Activated T-cell treated with anti-CD3 and anti-CD28 coated beads for 1 hour (primary cell): Measurements from ENCODE around the gene CMTM5.

ENCODE experiments used
- DNase-seq: peaks from one replicate; pipeline ENCODE4 v3.0.0-alpha.2; 2020; ENCODE audit warnings: low read depth

Gene CMTM5, protein sequence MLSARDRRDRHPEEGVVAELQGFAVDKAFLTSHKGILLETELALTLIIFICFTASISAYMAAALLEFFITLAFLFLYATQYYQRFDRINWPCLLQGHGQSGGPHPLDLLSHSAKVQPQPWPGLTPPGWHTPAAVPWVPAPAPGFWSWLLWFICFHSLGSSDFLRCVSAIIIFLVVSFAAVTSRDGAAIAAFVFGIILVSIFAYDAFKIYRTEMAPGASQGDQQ

DNA sequence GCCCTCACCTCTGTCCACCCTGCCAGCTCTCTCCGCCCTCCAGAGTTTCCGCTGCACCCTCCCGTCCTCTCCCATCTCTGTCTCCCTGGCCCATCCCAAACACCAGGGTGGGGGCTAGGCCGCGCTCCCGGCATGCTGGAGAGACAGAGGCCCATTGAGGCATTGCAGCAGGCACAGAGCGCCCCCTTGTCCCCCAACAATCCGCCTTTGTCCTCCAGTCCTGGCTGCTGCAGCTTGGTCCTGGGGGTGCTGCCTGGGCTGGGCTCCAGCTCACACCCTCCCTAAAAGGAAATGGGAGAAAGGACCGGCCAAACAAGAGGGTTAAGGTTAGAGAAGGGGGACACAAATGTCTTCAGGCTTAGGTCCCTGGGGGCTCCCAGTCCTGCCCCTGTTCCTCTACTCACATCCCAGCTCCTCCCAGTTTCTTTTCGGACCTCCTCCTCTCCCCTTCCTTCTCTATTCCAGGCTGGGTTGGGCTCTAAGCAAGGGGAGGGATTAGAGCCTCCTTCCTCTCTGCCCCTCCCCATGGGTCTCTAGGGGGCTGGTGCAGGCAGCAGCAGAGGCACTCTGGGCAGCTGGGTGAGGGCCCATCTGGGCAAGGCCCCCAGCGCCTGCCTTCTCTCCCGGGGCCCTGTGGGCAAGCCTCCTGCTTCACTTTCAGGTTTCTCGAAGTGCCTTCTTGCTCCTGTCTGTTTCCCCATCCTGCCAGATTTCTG lies at the start of gene CMTM5:
Gene CMTM5, plus strand, starts transcription at position 565 of the 716 bp plus-strand sequence. CDS start 206 bp downstream, outside the sequence.
- no peak for DNase-seq

DNA sequence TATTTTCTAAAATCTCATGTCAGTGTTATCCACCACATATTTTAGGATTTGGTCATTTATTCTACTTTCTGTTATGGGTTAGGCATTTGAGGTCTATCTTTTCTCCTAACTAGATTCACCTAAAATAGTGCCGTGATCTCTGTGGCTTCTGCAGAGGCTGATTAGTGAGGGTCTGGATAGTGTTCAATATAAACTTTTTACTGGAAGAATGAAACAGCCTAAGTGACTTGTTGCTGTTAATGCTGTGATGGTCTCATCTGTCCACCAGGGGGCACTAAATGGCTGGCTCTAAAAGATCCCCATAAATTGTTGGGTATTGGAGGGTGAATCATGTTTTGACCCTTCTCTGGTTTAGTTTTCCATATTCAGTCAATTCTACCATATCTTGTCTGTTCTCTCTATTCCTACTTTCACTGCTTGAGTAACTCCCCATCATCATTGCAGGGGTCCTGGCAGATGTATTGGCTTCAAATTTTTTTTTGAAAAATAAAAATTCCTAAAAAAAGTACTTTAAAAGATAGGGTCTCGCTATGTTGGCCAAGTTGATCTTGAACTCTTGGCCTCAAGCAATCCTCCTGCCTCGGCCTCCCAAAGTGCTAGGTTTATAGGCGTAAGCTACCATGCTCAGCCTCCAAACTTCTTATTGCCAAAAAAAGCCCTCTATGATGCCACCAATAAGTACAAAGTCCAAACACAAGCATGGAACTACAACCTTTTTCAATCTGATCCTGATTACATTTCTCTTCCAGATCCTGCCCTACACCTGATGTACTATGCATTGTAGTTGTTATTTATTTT lies 48.7 kb upstream of the CMTM5 start:
- peak; percentile 52 for DNase-seq

- DNase-seq = no peak
Observed at GRCh38 chr14:23335623-23336022, 41.2 kb upstream of the CMTM5 start.

GRCh38 chr14:23339506-23340268 lies 37.2 kb upstream of the CMTM5 start:
- DNase-seq = no peak

DNA sequence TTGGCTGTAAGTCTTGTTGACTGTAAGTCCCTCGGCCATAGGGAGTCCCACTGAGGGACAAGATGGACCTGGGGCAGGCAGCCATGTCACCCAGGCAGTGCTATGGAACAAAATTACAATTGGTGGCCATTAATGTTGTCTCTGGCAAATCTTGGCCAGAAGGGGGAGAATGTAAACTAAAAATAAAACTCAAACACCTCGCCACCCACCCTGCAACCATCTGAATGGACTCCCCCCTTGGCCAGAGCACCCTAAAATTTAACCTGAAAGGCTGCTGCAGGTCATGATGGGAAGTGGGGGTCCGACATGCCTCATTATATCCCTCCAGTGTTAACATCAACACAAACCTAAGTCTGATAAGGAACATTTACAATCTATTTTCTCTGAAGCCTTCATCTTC lies 32.4 kb upstream of the CMTM5 start:
- no peak for DNase-seq

DNA sequence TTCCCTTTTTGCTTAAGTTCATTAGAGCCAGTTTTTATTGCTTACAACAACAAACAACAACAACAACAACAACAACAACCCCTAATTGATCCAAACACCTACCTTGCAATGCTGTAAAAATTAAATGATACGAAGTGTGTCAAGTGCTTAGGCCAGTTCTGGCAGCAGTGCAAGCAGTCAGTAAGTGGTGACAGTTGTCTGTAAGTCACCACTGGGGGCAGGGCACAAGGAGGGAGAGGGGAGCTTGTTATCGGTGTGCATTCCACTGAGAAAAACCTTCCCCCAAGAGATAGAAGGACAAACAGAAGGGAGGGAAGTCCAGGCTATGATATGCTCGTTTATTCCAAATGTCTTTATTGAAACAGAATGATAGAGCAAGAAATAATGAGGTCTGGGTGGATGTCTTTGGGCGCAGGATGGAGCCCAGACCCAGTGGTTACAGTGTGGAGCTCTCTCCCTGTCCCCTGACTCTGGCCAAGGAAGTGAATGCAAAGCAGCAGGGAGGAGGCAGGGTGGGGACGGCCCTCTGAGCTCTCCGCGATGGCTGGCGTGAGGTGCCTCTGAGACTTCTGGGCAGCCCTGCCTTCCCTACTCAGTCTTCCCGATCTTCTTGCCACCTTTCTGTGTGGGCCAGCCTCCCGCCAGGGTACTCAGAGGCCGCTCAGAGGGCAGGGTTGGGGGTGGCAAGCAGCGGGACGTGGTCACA lies 30.7 kb upstream of the CMTM5 start:
- DNase-seq = no peak

GRCh38 chr14:23346693-23347405 lies 30.0 kb upstream of the CMTM5 start:
- DNase-seq = no peak

DNA sequence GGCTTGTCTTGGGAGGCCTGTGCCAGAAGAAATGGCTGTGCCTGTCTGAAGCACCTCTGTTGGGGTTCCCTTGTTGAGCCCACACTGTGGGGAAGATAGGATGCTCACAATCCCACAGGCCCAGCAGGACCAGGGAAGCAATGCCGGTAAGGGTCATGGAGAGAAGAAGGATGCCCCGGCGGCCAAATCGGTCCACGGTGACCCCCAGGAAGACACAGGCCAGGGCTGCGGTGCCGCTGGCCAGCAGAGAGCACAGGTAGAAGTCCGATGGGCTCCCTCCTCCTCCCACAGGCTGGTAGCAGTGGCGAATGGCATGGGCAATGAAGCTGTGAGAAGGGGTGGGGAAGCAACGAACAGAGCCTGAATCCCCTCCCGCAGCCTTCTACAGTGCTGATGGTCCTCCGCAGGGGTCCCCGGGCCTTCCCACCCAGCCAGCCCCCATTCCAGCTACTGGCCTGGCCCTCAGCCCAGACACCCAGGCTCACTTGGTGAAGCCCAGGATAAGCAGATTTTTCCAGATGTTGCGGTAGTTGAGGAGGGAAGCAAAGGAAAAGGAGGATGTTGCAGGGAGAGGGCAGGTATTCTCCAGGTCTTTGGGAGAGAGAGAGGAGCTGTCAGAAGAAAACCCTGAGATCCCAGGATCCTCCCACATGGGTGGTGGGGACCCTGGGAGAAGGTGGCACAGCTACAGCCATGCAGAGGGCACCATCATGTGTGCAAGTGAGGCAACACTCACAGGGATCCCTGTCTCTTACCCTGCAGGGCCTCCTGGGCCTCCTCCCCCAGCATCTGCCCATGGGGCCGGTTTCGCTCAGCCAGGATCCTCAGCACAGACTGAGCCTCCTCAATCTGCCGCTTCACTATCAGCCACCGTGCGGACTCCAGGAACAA lies 29.2 kb upstream of the CMTM5 start:
- DNase-seq = no peak

- DNase-seq = no peak
Observed at GRCh38 chr14:23348297-23348655, 28.6 kb upstream of the CMTM5 start.

DNA sequence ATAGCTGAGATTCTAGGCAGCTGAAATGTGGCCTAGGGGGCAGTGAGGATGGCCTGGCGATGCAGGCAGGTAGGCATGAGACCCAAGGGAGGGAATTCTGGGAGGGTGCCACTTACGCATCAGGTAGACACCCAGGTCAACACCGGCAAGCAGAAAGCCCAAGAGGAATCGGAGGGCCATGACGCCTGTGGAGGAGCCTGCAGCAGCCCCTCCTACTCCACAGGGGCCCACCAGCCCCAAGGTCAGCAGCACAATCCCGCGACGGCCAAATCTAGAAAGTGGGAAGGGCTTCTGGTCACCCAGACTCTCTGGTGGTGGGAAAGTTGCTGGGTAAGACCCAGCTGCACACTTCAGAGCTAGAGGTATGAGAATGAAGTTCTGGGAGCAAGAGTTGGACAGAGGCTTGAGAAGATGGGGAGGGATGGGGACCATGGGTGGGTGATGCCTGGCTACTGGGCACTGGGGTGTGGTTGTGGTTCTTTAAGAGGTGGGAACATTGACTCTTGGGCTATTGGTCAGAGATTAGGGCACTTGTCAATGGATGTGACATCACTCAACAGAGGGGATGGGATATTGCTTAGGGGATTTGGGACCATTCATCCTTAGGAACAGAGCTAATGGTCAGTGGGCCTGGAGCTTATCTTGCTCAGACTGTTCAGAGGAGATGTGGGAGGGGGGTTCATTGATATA lies 27.5 kb upstream of the CMTM5 start:
- DNase-seq = no peak

GRCh38 chr14:23351681-23352505 lies 25.0 kb upstream of the CMTM5 start:
- DNase-seq = no peak

DNA sequence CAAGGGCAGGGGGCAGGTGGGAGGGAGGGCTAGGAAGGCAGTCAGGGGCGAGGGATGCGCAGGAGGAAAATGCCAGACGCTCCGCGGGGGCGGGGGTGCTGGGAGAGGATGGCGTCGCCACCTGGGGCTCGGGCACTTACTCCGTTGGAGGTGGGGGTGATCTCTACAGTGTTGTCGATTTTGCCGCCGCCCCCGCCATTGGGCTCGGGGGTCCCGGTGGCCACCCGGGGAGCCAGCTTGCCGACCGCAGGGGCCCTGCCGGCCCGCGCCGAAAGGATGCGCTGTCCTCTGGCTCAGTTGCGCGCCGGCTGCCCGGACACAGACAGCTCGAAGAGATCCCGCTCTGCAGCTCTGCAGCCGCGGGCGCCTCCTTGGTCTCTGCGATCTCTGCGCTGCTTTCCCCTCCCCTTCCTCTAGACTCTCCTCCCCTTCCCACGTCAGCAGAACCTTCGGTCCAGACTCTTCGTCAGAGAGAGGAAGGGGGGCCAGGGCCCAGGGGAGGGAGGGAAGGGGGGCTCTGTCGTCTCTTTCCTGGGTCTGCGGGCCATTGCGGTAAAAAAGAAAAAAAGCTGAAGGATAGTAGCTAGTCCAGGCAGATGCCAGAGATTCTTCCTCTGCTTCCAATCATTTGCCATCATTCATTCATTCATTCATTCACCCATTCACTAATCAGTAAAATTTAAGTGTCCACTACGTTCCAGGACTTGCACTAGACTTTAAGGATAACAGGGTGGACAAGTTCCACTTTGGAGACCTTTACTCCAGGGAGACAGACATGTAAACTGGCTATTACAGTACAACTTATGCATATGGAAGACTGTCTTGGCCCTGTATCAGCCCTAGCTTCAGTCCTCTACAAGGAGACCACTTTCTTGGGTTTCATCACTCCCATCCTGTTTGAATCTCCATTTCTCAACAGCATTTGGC lies 24.1 kb upstream of the CMTM5 start, which contains the start of gene SLC22A17:
Gene SLC22A17, minus strand, starts transcription at position 382 of the 927 bp plus-strand sequence.
- peak; percentile 34 for DNase-seq

GRCh38 chr14:23353433-23353780 lies 23.4 kb upstream of the CMTM5 start:
- DNase-seq = no peak

DNA sequence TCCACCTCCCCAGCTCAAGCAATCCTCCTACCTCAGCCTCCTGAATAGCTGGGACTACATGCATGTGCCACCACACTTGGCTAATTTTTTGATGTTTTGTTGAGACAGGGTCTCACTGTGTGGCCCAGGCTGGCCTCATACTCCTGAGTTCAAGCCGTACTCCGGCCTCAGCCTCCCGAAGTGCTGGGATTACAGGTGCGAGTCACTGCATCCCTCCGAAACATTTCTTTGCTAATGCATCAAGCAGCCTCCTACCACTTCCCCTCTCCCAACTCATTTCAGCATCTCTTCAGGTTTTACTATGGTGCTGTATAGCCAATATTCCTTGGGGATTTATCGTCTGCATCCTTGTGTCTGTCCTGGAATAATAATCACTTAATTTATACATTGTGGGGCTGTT lies 21.9 kb upstream of the CMTM5 start:
- no peak for DNase-seq

- DNase-seq = no peak
Observed at GRCh38 chr14:23355871-23356435, 20.9 kb upstream of the CMTM5 start.

GRCh38 chr14:23356662-23357061 lies 20.2 kb upstream of the CMTM5 start:
- no peak for DNase-seq

GRCh38 chr14:23357261-23357660 lies 19.6 kb upstream of the CMTM5 start:
- no peak for DNase-seq
